K562 (cell line): Measurements from ENCODE around the gene PLCD1. TPM values are rescaled to one million over a fixed set of nuclear protein-coding genes. Genes with fewer than 3 reads are reported as not detected.

Experiments
- ARNT ChIP-seq, 2 experiments: fragments of 450-650 bp; IDR thresholded peaks; 2 replicates each; pipeline ENCODE4 v1.6.1; 2016; ENCODE audit warnings: mild to moderate bottlenecking in 1 of 2
- BRD9 ChIP-seq: fragments of 450-650 bp; IDR thresholded peaks from 2 replicates; pipeline ENCODE4 v1.6.1; 2018; ENCODE audit warnings: low read depth; ENCODE audit not compliant: partially characterized antibody
- CHD4 ChIP-seq: fragments of 200-600 bp; sonication (generic); IDR thresholded peaks from 3 replicates; pipeline ENCODE4 v1.6.1; 2012; ENCODE audit warnings: low read depth, mild to moderate bottlenecking, mixed read lengths, low read length, inconsistent platforms; ENCODE audit not compliant: insufficient read depth, insufficient replicate concordance, poor library complexity, severe bottlenecking
- E2F6 ChIP-seq, 2 experiments: IDR thresholded peaks; 2 replicates each; pipeline ENCODE4 v1.6.1; 2011; ENCODE audit warnings: borderline replicate concordance in 1 of 2, control low read depth in 1 of 2, low read depth in 1 of 2, low read length in 1 of 2, mild to moderate bottlenecking in 1 of 2, mixed read lengths in 1 of 2, moderate library complexity in 1 of 2; ENCODE audit not compliant: insufficient read depth in 1 of 2, insufficient read length in 1 of 2, poor library complexity in 1 of 2, severe bottlenecking in 1 of 2; ENCODE audit errors: extremely low read depth in 1 of 2
- HNRNPL ChIP-seq: fragments of 200-400 bp; formaldehyde crosslinking; IDR thresholded peaks from 2 replicates; pipeline ENCODE4 v1.6.1; 2017; ENCODE audit warnings: low read depth, mild to moderate bottlenecking, low read length
- PYGO2 ChIP-seq: fragments of 450-650 bp; IDR thresholded peaks from 2 replicates; pipeline ENCODE4 v1.6.1; 2016; ENCODE audit warnings: mild to moderate bottlenecking, missing genetic modification characterization, moderate library complexity, missing compliant biosample characterization
- RHOXF2B ChIP-seq: fragments of 250-450 bp; sonication (Bioruptor Pico); conservative IDR thresholded peaks from 2 replicates; pipeline ENCODE4 v1.5.1; 2021
- SNAPC5 ChIP-seq: fragments of 250-450 bp; sonication (Bioruptor Pico); IDR thresholded peaks from 2 replicates; pipeline ENCODE4 v1.8.0; 2021; ENCODE audit warnings: moderate library complexity, mild to moderate bottlenecking, inconsistent platforms
- THRA ChIP-seq: fragments of 450-650 bp; IDR thresholded peaks from 2 replicates; pipeline ENCODE4 v1.6.1; 2017; ENCODE audit warnings: mild to moderate bottlenecking, moderate library complexity
- XRCC5 ChIP-seq: fragments of 200-400 bp; formaldehyde crosslinking; IDR thresholded peaks from 2 replicates; pipeline ENCODE4 v1.6.1; 2017; ENCODE audit warnings: low read depth, mild to moderate bottlenecking, low read length
- ZNF586 ChIP-seq: fragments of 450-650 bp; formaldehyde crosslinking; conservative IDR thresholded peaks from 2 replicates; pipeline ENCODE4 v1.4.0; 2020; ENCODE audit warnings: mild to moderate bottlenecking, moderate library complexity
- ZNF639 ChIP-seq, 2 experiments: fragments of 200-800 bp in 1 of 2; sonication (Bioruptor generic) in 1 of 2; sonication (generic) in 1 of 2; formaldehyde crosslinking in 1 of 2; IDR thresholded peaks in 1 of 2; conservative IDR thresholded peaks in 1 of 2; 2 replicates each; pipeline versions ENCODE4 v1.5.0 to v1.6.1; 2016 to 2020; ENCODE audit warnings: missing compliant biosample characterization in 1 of 2, missing genetic modification characterization in 1 of 2, missing genetic modification reagents in 1 of 2
- ZSCAN29 ChIP-seq: fragments of 450-650 bp; IDR thresholded peaks from 2 replicates; pipeline ENCODE4 v1.6.1; 2017
- polyA plus RNA-seq, 8 experiments: library from polyadenylated mRNA; depleted of rRNA in 4 of 8; stranded (reverse) in 5 of 8; unstranded in 3 of 8; fragments of >200 nt; fragmentation: Nextera tagmentation in 2 of 8; fragmentation: Illumina TruSeq in 1 of 8; extraction: Ambion mirVana in 2 of 8; extraction: Trizol in 1 of 8; gene quantifications; 2 replicates each; pipeline versions ENCODE4 v1.2.1 to v1.2.3, GENCODE V29; 2011 to 2014; ENCODE audit warnings: inconsistent platforms in 1 of 8, missing spikeins in 1 of 8
- total RNA-seq, 7 experiments: library from RNA; depleted of rRNA in 6 of 7; stranded (reverse); fragments of >200 nt in 6 of 7; fragmentation: Illumina TruSeq in 2 of 7; extraction: Trizol in 2 of 7; gene quantifications; 2 replicates each; pipeline versions ENCODE4 v1.2.1 to v1.2.3, GENCODE V29; 2011 to 2021; ENCODE audit warnings: low replicate concordance in 1 of 7
- TF ChIP-seq, protein P1 (sequence below): sonication (generic); formaldehyde crosslinking; IDR thresholded peaks from 2 replicates; pipeline ENCODE4 v1.8.1; 2023; ENCODE audit warnings: missing genetic modification reagents, mild to moderate bottlenecking, borderline replicate concordance
- TF ChIP-seq, protein P2 (sequence below): sonication (generic); formaldehyde crosslinking; IDR thresholded peaks from 2 replicates; pipeline ENCODE4 v1.8.0; 2022; ENCODE audit warnings: mild to moderate bottlenecking, missing genetic modification reagents

The PLCD1 gene
- total and polyA plus RNA-seq, 9 of the 15 experiments (the other 6 are each of a cell fraction or from before 2014, with no cell fraction given), result 5.4 to 209 (median 116) TPM

- TF ChIP-seq ZNF639 (CRISPR knock-in tag; conservative IDR thresholded peaks at IDR 0.05 in 1 of 2, IDR thresholded peaks at IDR 0.05 in 1 of 2), result peak in 1 of 2 experiments; percentile 81; a peak in 2 of 4 replicates
- TF ChIP-seq, protein P1, sequence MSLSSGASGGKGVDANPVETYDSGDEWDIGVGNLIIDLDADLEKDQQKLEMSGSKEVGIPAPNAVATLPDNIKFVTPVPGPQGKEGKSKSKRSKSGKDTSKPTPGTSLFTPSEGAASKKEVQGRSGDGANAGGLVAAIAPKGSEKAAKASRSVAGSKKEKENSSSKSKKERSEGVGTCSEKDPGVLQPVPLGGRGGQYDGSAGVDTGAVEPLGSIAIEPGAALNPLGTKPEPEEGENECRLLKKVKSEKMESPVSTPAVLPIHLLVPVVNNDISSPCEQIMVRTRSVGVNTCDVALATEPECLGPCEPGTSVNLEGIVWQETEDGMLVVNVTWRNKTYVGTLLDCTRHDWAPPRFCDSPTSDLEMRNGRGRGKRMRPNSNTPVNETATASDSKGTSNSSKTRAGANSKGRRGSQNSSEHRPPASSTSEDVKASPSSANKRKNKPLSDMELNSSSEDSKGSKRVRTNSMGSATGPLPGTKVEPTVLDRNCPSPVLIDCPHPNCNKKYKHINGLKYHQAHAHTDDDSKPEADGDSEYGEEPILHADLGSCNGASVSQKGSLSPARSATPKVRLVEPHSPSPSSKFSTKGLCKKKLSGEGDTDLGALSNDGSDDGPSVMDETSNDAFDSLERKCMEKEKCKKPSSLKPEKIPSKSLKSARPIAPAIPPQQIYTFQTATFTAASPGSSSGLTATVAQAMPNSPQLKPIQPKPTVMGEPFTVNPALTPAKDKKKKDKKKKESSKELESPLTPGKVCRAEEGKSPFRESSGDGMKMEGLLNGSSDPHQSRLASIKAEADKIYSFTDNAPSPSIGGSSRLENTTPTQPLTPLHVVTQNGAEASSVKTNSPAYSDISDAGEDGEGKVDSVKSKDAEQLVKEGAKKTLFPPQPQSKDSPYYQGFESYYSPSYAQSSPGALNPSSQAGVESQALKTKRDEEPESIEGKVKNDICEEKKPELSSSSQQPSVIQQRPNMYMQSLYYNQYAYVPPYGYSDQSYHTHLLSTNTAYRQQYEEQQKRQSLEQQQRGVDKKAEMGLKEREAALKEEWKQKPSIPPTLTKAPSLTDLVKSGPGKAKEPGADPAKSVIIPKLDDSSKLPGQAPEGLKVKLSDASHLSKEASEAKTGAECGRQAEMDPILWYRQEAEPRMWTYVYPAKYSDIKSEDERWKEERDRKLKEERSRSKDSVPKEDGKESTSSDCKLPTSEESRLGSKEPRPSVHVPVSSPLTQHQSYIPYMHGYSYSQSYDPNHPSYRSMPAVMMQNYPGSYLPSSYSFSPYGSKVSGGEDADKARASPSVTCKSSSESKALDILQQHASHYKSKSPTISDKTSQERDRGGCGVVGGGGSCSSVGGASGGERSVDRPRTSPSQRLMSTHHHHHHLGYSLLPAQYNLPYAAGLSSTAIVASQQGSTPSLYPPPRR (CRISPR knock-in tag), result peak; percentile 97
- no peak for TF ChIP-seq RHOXF2B (CRISPR knock-in tag)
- no peak for TF ChIP-seq CHD4
- TF ChIP-seq, protein P2, sequence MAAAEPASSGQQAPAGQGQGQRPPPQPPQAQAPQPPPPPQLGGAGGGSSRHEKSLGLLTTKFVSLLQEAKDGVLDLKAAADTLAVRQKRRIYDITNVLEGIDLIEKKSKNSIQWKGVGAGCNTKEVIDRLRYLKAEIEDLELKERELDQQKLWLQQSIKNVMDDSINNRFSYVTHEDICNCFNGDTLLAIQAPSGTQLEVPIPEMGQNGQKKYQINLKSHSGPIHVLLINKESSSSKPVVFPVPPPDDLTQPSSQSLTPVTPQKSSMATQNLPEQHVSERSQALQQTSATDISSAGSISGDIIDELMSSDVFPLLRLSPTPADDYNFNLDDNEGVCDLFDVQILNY (CRISPR knock-in tag), result peak; percentile 96
- peak in 1 of 2 experiments; percentile 76; a peak in 2 of 4 replicates for TF ChIP-seq ARNT (IDR thresholded peaks at IDR 0.05)
- no peak for TF ChIP-seq THRA
- no peak for TF ChIP-seq BRD9
- peak; percentile 93 to 94 for TF ChIP-seq E2F6 (IDR thresholded peaks at IDR 0.05; ENCODE audit: borderline replicate concordance in 1 of 2, extremely low read depth in 1 of 2, insufficient read depth in 1 of 2, insufficient read length in 1 of 2, low read depth in 1 of 2, low read length in 1 of 2, poor library complexity in 1 of 2, severe bottlenecking in 1 of 2)
- TF ChIP-seq XRCC5, result no peak
- TF ChIP-seq ZSCAN29, result 0 out of 2 replicates have a peak, but pooled peaks have one; percentile 42
- TF ChIP-seq ZNF586 (CRISPR knock-in tag), result no peak
- no peak for TF ChIP-seq SNAPC5 (CRISPR knock-in tag)
- 0 out of 2 replicates have a peak, but pooled peaks have one; percentile 50 for TF ChIP-seq HNRNPL
- peak; percentile 43 for TF ChIP-seq PYGO2 (tag)
Observed at GRCh38 chr3:37993820-37994638, 35.4 kb downstream of the PLCD1 start (continued).
